ENCODE data around the gene GPR87. TPM values are rescaled to one million over a fixed set of nuclear protein-coding genes. Genes with fewer than 3 reads are reported as not detected.

The GPR87 gene
- total RNA-seq, 2 donors from 2014 or later = not detected

- TF ChIP-seq CTCF (IDR thresholded peaks at IDR 0.05) = no peak
- no peaks in the 10 kb centered on the region for H3K9me3 ChIP-seq
- no peaks in the 10 kb centered on the region for H3K27me3 ChIP-seq
- no peak overlapping the region for H3K27ac ChIP-seq
- no peaks in the 10 kb centered on the region for H3K4me1 ChIP-seq
- no peaks in the 10 kb centered on the region for H3K36me3 ChIP-seq
- H3K4me3 ChIP-seq = no peak overlapping the region
- DNase-seq (ENCODE audit: low spot score) = no peak
These were observed 8.8 kb downstream of the GPR87 start for GRCh38 chr3:151307583-151308488.

- H3K4me1 ChIP-seq = no peaks in the 10 kb centered on the region
- TF ChIP-seq CTCF (IDR thresholded peaks at IDR 0.05) = no peak
These were observed 9.5 kb downstream of the GPR87 start for GRCh38 chr3:151307131-151307530.

DNA sequence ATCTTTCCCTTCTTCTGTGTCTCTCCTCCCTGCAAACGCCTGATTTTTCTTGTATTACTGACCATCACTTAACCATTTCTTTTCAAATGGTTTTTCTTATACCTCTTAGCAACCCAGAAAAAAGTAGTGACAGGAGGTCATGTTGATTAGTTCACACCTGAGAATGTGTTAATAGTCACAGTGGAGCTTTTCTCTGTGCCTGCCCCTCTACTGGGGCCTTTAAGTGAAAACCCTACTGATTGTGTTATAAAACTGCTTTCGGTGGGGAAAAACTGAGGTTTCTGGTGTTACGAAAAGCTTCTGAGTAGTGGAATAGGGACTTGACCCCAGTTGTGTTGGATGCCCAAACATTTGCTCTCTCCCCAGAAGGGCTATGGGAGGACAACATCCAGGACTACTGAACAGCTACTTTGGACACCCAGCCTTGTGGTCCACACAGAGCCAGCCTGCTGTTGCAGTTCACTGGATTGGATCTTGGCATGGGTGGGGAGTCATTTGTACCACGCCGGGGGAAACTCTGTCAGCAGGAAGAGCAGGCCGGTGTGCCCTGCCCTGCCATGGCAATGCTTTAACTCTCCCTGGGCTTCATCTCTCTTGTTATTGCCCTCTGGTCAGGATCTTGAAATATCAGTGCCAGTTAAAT is 10.3 kb downstream of the GPR87 start:
- H3K4me1 ChIP-seq = no peaks in the 10 kb centered on the region
- no peak overlapping the region for H3K27ac ChIP-seq
- no peak for TF ChIP-seq CTCF (IDR thresholded peaks at IDR 0.05)
- H3K9me3 ChIP-seq = no peaks in the 10 kb centered on the region
- H3K4me3 ChIP-seq = no peak overlapping the region
- no peak for DNase-seq (ENCODE audit: low spot score)
- no peaks in the 10 kb centered on the region for H3K27me3 ChIP-seq
- no peaks in the 10 kb centered on the region for H3K36me3 ChIP-seq

More at GRCh38 chr3:151307131-151307530, 9.5 kb downstream of the GPR87 start:
- H3K36me3 ChIP-seq = no peaks in the 10 kb centered on the region
- no peaks in the 10 kb centered on the region for H3K27me3 ChIP-seq
- H3K4me3 ChIP-seq = no peak overlapping the region
- no peak overlapping the region for H3K27ac ChIP-seq
- H3K9me3 ChIP-seq = no peaks in the 10 kb centered on the region
- DNase-seq (ENCODE audit: low spot score) = no peak

DNA sequence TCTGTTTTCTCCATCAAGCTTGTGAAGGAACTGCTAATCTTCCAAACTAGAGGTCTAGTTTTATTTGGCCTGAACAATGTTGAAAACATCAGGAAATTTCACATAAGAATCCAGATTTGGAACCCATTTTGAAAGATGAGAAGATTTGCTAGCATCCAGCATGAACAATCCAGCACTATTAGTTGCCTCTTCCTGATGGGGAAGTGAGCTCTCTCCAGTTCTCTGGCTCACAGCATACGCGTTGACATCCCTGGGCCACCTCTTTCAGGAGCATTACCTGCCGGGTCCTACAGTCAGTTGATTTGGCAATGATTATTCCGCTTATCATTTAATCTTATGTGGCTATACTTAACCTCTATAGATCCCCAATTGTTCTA is 10.9 kb downstream of the GPR87 start:
- H3K4me3 ChIP-seq = no peak overlapping the region
- no peaks in the 10 kb centered on the region for H3K4me1 ChIP-seq
- no peak for TF ChIP-seq CTCF (IDR thresholded peaks at IDR 0.05)
- no peaks in the 10 kb centered on the region for H3K9me3 ChIP-seq
- H3K36me3 ChIP-seq = no peaks in the 10 kb centered on the region
- H3K27me3 ChIP-seq = no peaks in the 10 kb centered on the region
- H3K27ac ChIP-seq = no peak overlapping the region
- no peak for DNase-seq (ENCODE audit: low spot score)

DNA sequence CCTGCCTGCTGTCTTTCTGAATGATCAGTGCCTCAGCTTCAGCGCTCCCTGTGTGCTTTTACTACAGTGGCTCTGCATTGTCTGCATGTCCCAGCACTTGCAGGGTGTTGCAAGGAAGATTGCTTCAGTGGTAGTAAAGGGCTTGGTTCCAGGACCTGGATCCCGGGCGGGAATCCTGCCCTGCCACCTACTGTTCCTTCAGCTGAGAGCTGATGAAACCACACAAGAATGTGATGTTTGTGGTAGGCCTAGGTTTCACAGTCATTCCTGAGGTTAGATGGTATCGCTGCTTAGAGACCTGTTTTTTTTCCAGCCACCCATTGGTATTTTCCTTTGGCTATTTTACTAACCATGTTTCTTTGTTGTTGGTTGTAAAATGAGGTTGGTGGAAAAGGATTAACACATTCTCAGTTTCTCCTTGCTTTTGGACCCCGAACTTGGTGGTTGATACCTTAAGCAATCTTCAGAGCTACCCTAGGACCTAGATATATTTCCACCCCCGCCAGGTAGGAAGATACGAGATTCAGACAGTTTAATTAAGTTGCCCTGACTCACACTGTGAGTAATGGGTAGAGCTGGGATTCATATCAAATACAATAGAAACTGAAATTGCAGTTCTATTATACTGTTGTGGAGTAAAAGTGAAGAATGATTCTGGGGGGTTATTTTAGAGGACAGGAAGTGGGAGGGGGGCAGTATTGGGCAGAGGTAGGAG is 11.4 kb downstream of the GPR87 start:
- no peak overlapping the region for H3K4me3 ChIP-seq
- DNase-seq (ENCODE audit: low spot score) = no peak
- H3K9me3 ChIP-seq = no peaks in the 10 kb centered on the region
- H3K27me3 ChIP-seq = no peaks in the 10 kb centered on the region
- no peaks in the 10 kb centered on the region for H3K4me1 ChIP-seq
- TF ChIP-seq CTCF (IDR thresholded peaks at IDR 0.05) = no peak
- no peak overlapping the region for H3K27ac ChIP-seq
- H3K36me3 ChIP-seq = no peaks in the 10 kb centered on the region

Measured in right atrium auricular region (tissue), 2 donors.